ENCODE data around the gene PHF5A. TPM values are rescaled to one million over a fixed set of nuclear protein-coding genes. Genes with fewer than 3 reads are reported as not detected.

The PHF5A gene
- total RNA-seq, 1 donor from 2014 or later = 36.1 TPM

- peaks cover 33% of the 10 kb centered on the region for H3K4me1 Mint-ChIP-seq (ENCODE audit: low read depth, unreplicated experiment)
- no peak for TF ChIP-seq CTCF (IDR thresholded peaks at IDR 0.05; ENCODE audit: partially characterized antibody, unreplicated experiment)
- H3K4me3 Mint-ChIP-seq (ENCODE audit: unreplicated experiment) = peak overlapping the region; percentile 46
- peaks cover 5% of the 10 kb centered on the region for H3K27me3 Mint-ChIP-seq (ENCODE audit: unreplicated experiment)
- H3K27ac Mint-ChIP-seq (ENCODE audit: unreplicated experiment) = peak overlapping the region; percentile 70
- H3K36me3 Mint-ChIP-seq (ENCODE audit: unreplicated experiment) = no peaks in the 10 kb centered on the region
- DNase-seq = no peak
- peaks cover 4% of the 10 kb centered on the region for H3K9me3 Mint-ChIP-seq (ENCODE audit: unreplicated experiment)
Measured at GRCh38 chr22:41505511-41506220, 37.2 kb upstream of the PHF5A start.

DNA sequence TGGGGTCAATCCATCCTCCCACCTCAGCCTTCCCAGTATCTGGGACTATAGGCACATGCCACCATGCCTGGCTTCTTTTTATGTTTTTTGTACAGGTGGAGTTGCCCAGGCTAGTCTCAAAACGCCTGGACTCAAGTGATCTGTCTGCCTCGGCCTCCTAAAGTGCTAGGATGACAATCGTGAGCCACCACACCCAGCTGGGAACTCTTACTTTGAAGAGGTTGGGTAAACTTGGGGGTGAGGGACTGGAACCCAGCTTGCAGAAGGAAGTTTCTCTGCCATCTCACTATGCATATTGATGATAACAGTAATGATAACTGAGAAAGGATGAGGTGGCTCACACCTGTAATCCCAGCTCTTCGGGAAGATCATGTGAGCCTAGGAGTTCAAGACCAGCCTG lies 36.3 kb upstream of the PHF5A start:
- Mint-ChIP-seq H3K4me3 (ENCODE audit: unreplicated experiment) (peak overlapping the region; percentile 69), H3K9me3 (ENCODE audit: unreplicated experiment) (peaks cover 4% of the 10 kb centered on the region), H3K27ac (ENCODE audit: unreplicated experiment) (peak overlapping the region; percentile 96), H3K36me3 (ENCODE audit: unreplicated experiment) (no peaks in the 10 kb centered on the region), H3K4me1 (ENCODE audit: low read depth, unreplicated experiment) (peaks cover 33% of the 10 kb centered on the region), H3K27me3 (ENCODE audit: unreplicated experiment) (peaks cover 3% of the 10 kb centered on the region)
- no peak for DNase-seq
- TF ChIP-seq CTCF (IDR thresholded peaks at IDR 0.05; ENCODE audit: partially characterized antibody, unreplicated experiment) = no peak

DNA sequence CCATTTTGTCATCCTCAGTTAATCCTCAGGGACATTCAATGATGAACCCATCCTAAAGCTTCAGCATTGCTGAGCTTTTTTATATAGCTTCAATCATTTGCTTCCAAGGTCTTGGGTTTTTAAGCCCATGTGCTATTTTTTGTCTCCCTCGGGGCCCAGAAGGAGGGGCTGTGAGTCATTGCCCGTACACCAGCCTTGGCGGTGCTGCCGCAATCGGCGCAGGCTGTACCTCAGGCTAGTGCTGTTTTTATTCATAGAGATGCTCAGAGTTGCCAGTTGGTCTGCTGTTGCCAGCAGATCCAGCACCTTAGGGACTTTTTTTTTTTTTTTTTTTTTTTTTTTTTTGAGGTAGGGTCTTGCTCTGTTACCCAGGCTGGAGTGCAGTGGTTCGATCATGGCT lies 35.9 kb upstream of the PHF5A start:
- peak overlapping the region; percentile 74 for H3K4me3 Mint-ChIP-seq (ENCODE audit: unreplicated experiment)
- H3K36me3 Mint-ChIP-seq (ENCODE audit: unreplicated experiment) = no peaks in the 10 kb centered on the region
- DNase-seq = peak; percentile 67
- H3K4me1 Mint-ChIP-seq (ENCODE audit: low read depth, unreplicated experiment) = peaks cover 32% of the 10 kb centered on the region
- H3K27ac Mint-ChIP-seq (ENCODE audit: unreplicated experiment) = peak overlapping the region; percentile 96
- TF ChIP-seq CTCF (IDR thresholded peaks at IDR 0.05; ENCODE audit: partially characterized antibody, unreplicated experiment) = no peak
- H3K9me3 Mint-ChIP-seq (ENCODE audit: unreplicated experiment) = peaks cover 4% of the 10 kb centered on the region
- H3K27me3 Mint-ChIP-seq (ENCODE audit: unreplicated experiment) = peaks cover 3% of the 10 kb centered on the region

GRCh38 chr22:41501209-41501608 lies 32.7 kb upstream of the PHF5A start:
- Mint-ChIP-seq H3K36me3 (ENCODE audit: unreplicated experiment) (no peaks in the 10 kb centered on the region), H3K4me3 (ENCODE audit: unreplicated experiment) (no peak overlapping the region), H3K9me3 (ENCODE audit: unreplicated experiment) (no peaks in the 10 kb centered on the region), H3K4me1 (ENCODE audit: low read depth, unreplicated experiment) (peaks cover 20% of the 10 kb centered on the region), H3K27me3 (ENCODE audit: unreplicated experiment) (peaks cover 3% of the 10 kb centered on the region), H3K27ac (ENCODE audit: unreplicated experiment) (no peak overlapping the region)
- DNase-seq = no peak
- no peak for TF ChIP-seq CTCF (IDR thresholded peaks at IDR 0.05; ENCODE audit: partially characterized antibody, unreplicated experiment)

DNA sequence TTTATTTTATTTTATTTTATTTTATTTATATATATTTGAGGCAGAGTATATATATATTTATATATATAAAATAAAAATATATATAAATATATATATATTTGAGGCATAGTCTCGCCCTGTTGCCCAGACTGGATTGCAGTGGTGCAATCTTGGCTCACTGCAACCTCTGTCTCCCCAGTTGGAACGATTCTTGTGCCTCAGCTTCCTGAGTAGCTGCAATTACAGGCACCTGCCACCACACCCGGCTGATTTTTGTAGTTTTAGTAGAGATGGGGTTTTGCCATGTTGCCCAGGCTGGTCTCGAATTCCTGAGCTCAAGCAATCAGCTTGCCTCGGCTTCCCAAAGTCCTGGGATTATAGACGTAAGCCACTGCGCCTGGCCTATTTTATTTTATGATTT lies 31.8 kb upstream of the PHF5A start:
- no peaks in the 10 kb centered on the region for H3K36me3 Mint-ChIP-seq (ENCODE audit: unreplicated experiment)
- TF ChIP-seq CTCF (IDR thresholded peaks at IDR 0.05; ENCODE audit: partially characterized antibody, unreplicated experiment) = no peak
- no peaks in the 10 kb centered on the region for H3K9me3 Mint-ChIP-seq (ENCODE audit: unreplicated experiment)
- peaks cover 3% of the 10 kb centered on the region for H3K27me3 Mint-ChIP-seq (ENCODE audit: unreplicated experiment)
- no peak for DNase-seq
- H3K27ac Mint-ChIP-seq (ENCODE audit: unreplicated experiment) = no peak overlapping the region
- H3K4me3 Mint-ChIP-seq (ENCODE audit: unreplicated experiment) = no peak overlapping the region
- peaks cover 15% of the 10 kb centered on the region for H3K4me1 Mint-ChIP-seq (ENCODE audit: low read depth, unreplicated experiment)
